ENCODE data around the gene ESYT2.

ESYT2 gene

GRCh38 chr7:158836692-158837091, 7.4 kb upstream of the ESYT2 start:
- Histone ChIP-seq H3K27me3 (ENCODE audit: insufficient read depth, low read length) (no peaks in the 10 kb centered on the region), H3K4me1 (ENCODE audit: control insufficient read depth, insufficient read depth, low read length, unreplicated experiment) (no peaks in the 10 kb centered on the region), H3K27ac (ENCODE audit: low read depth, low read length) (no peak overlapping the region), H2AFZ (ENCODE audit: low read length, unreplicated experiment) (no peak overlapping the region), H3K4me3 (ENCODE audit: low read depth, low read length) (no peak overlapping the region), H3K36me3 (ENCODE audit: insufficient read depth, low read length) (no peaks in the 10 kb centered on the region), H3K79me2 (ENCODE audit: control insufficient read depth, insufficient read depth, low read length, unreplicated experiment) (no peaks in the 10 kb centered on the region)

GRCh38 chr7:158834878-158835784, 5.8 kb upstream of the ESYT2 start:
- no peaks in the 10 kb centered on the region for H3K27me3 ChIP-seq (ENCODE audit: insufficient read depth, low read length)
- no peaks in the 10 kb centered on the region for H3K36me3 ChIP-seq (ENCODE audit: insufficient read depth, low read length)
- peaks cover 8% of the 10 kb centered on the region for H3K4me1 ChIP-seq (ENCODE audit: control insufficient read depth, insufficient read depth, low read length, unreplicated experiment)
- no peaks in the 10 kb centered on the region for H3K79me2 ChIP-seq (ENCODE audit: control insufficient read depth, insufficient read depth, low read length, unreplicated experiment)
- no peak overlapping the region for H3K27ac ChIP-seq (ENCODE audit: low read depth, low read length)
- H2AFZ ChIP-seq (ENCODE audit: low read length, unreplicated experiment), result no peak overlapping the region
- H3K4me3 ChIP-seq (ENCODE audit: low read depth, low read length), result no peak overlapping the region

- Histone ChIP-seq H3K4me1 (ENCODE audit: control insufficient read depth, insufficient read depth, low read length, unreplicated experiment) (peaks cover 8% of the 10 kb centered on the region), H3K4me3 (ENCODE audit: low read depth, low read length) (no peak overlapping the region), H2AFZ (ENCODE audit: low read length, unreplicated experiment) (no peak overlapping the region), H3K27me3 (ENCODE audit: insufficient read depth, low read length) (no peaks in the 10 kb centered on the region), H3K79me2 (ENCODE audit: control insufficient read depth, insufficient read depth, low read length, unreplicated experiment) (peaks cover 10% of the 10 kb centered on the region), H3K27ac (ENCODE audit: low read depth, low read length) (no peak overlapping the region), H3K36me3 (ENCODE audit: insufficient read depth, low read length) (no peaks in the 10 kb centered on the region)
Measured at GRCh38 chr7:158832994-158833393, 3.7 kb upstream of the ESYT2 start.

- peaks cover 23% of the 10 kb centered on the region for H3K79me2 ChIP-seq (ENCODE audit: control insufficient read depth, insufficient read depth, low read length, unreplicated experiment)
- H2AFZ ChIP-seq (ENCODE audit: low read length, unreplicated experiment), result no peak overlapping the region
- no peaks in the 10 kb centered on the region for H3K36me3 ChIP-seq (ENCODE audit: insufficient read depth, low read length)
- no peaks in the 10 kb centered on the region for H3K27me3 ChIP-seq (ENCODE audit: insufficient read depth, low read length)
- no peak overlapping the region for H3K4me3 ChIP-seq (ENCODE audit: low read depth, low read length)
- peaks cover 14% of the 10 kb centered on the region for H3K4me1 ChIP-seq (ENCODE audit: control insufficient read depth, insufficient read depth, low read length, unreplicated experiment)
- no peak overlapping the region for H3K27ac ChIP-seq (ENCODE audit: low read depth, low read length)
Measured at GRCh38 chr7:158831738-158832091, 2.4 kb upstream of the ESYT2 start.

- Histone ChIP-seq H2AFZ (ENCODE audit: low read length, unreplicated experiment) (peak overlapping the region; percentile 78), H3K4me1 (ENCODE audit: control insufficient read depth, insufficient read depth, low read length, unreplicated experiment) (peaks cover 14% of the 10 kb centered on the region), H3K36me3 (ENCODE audit: insufficient read depth, low read length) (no peaks in the 10 kb centered on the region), H3K27me3 (ENCODE audit: insufficient read depth, low read length) (no peaks in the 10 kb centered on the region), H3K79me2 (ENCODE audit: control insufficient read depth, insufficient read depth, low read length, unreplicated experiment) (peaks cover 36% of the 10 kb centered on the region), H3K4me3 (ENCODE audit: low read depth, low read length) (peak overlapping the region; percentile 84), H3K27ac (ENCODE audit: low read depth, low read length) (peak overlapping the region; percentile 88)
Measured at GRCh38 chr7:158830211-158830723, 958 bp upstream of the ESYT2 start.

- Histone ChIP-seq H3K36me3 (ENCODE audit: insufficient read depth, low read length) (no peaks in the 10 kb centered on the region), H3K4me1 (ENCODE audit: control insufficient read depth, insufficient read depth, low read length, unreplicated experiment) (peaks cover 16% of the 10 kb centered on the region), H3K79me2 (ENCODE audit: control insufficient read depth, insufficient read depth, low read length, unreplicated experiment) (peaks cover 47% of the 10 kb centered on the region), H3K27ac (ENCODE audit: low read depth, low read length) (peak overlapping the region; percentile 88), H2AFZ (ENCODE audit: low read length, unreplicated experiment) (no peak overlapping the region), H3K4me3 (ENCODE audit: low read depth, low read length) (peak overlapping the region; percentile 84), H3K27me3 (ENCODE audit: insufficient read depth, low read length) (no peaks in the 10 kb centered on the region)
Measured at GRCh38 chr7:158829021-158829341, 328 bp downstream of the ESYT2 start.

- Histone ChIP-seq H3K27me3 (ENCODE audit: insufficient read depth, low read length) (no peaks in the 10 kb centered on the region), H3K27ac (ENCODE audit: low read depth, low read length) (peak overlapping the region; percentile 88), H3K4me3 (ENCODE audit: low read depth, low read length) (peak overlapping the region; percentile 84), H3K36me3 (ENCODE audit: insufficient read depth, low read length) (no peaks in the 10 kb centered on the region), H3K79me2 (ENCODE audit: control insufficient read depth, insufficient read depth, low read length, unreplicated experiment) (peaks cover 52% of the 10 kb centered on the region), H3K4me1 (ENCODE audit: control insufficient read depth, insufficient read depth, low read length, unreplicated experiment) (peaks cover 18% of the 10 kb centered on the region), H2AFZ (ENCODE audit: low read length, unreplicated experiment) (no peak overlapping the region)
Measured at GRCh38 chr7:158828133-158829020, 932 bp downstream of the ESYT2 start.

GRCh38 chr7:158827411-158828132, 1.7 kb downstream of the ESYT2 start:
- Histone ChIP-seq H3K27ac (ENCODE audit: low read depth, low read length) (peak overlapping the region; percentile 88), H2AFZ (ENCODE audit: low read length, unreplicated experiment) (no peak overlapping the region), H3K79me2 (ENCODE audit: control insufficient read depth, insufficient read depth, low read length, unreplicated experiment) (peaks cover 57% of the 10 kb centered on the region), H3K27me3 (ENCODE audit: insufficient read depth, low read length) (no peaks in the 10 kb centered on the region), H3K4me1 (ENCODE audit: control insufficient read depth, insufficient read depth, low read length, unreplicated experiment) (peaks cover 18% of the 10 kb centered on the region), H3K36me3 (ENCODE audit: insufficient read depth, low read length) (no peaks in the 10 kb centered on the region), H3K4me3 (ENCODE audit: low read depth, low read length) (peak overlapping the region; percentile 84)

GRCh38 chr7:158825628-158826289, 3.5 kb downstream of the ESYT2 start:
- no peaks in the 10 kb centered on the region for H3K36me3 ChIP-seq (ENCODE audit: insufficient read depth, low read length)
- no peak overlapping the region for H2AFZ ChIP-seq (ENCODE audit: low read length, unreplicated experiment)
- H3K4me3 ChIP-seq (ENCODE audit: low read depth, low read length), result no peak overlapping the region
- H3K27ac ChIP-seq (ENCODE audit: low read depth, low read length), result no peak overlapping the region
- no peaks in the 10 kb centered on the region for H3K27me3 ChIP-seq (ENCODE audit: insufficient read depth, low read length)
- H3K79me2 ChIP-seq (ENCODE audit: control insufficient read depth, insufficient read depth, low read length, unreplicated experiment), result peaks cover 71% of the 10 kb centered on the region
- peaks cover 30% of the 10 kb centered on the region for H3K4me1 ChIP-seq (ENCODE audit: control insufficient read depth, insufficient read depth, low read length, unreplicated experiment)

- H3K79me2 ChIP-seq (ENCODE audit: control insufficient read depth, insufficient read depth, low read length, unreplicated experiment), result peaks cover 83% of the 10 kb centered on the region
- H3K27ac ChIP-seq (ENCODE audit: low read depth, low read length), result no peak overlapping the region
- no peaks in the 10 kb centered on the region for H3K27me3 ChIP-seq (ENCODE audit: insufficient read depth, low read length)
- H3K4me1 ChIP-seq (ENCODE audit: control insufficient read depth, insufficient read depth, low read length, unreplicated experiment), result peaks cover 40% of the 10 kb centered on the region
- H3K36me3 ChIP-seq (ENCODE audit: insufficient read depth, low read length), result no peaks in the 10 kb centered on the region
- no peak overlapping the region for H3K4me3 ChIP-seq (ENCODE audit: low read depth, low read length)
- no peak overlapping the region for H2AFZ ChIP-seq (ENCODE audit: low read length, unreplicated experiment)
Measured at GRCh38 chr7:158824028-158824427, 5.3 kb downstream of the ESYT2 start.

Measured in ACC112 (cell line).